NCI-H1694 (cell line): ENCODE data around the gene NPHP4.

Experiments
- DNase-seq: peaks from one replicate; lab custom pipeline; 2025; lab: John Stamatoyannopoulos, UW

The NPHP4 gene

DNA sequence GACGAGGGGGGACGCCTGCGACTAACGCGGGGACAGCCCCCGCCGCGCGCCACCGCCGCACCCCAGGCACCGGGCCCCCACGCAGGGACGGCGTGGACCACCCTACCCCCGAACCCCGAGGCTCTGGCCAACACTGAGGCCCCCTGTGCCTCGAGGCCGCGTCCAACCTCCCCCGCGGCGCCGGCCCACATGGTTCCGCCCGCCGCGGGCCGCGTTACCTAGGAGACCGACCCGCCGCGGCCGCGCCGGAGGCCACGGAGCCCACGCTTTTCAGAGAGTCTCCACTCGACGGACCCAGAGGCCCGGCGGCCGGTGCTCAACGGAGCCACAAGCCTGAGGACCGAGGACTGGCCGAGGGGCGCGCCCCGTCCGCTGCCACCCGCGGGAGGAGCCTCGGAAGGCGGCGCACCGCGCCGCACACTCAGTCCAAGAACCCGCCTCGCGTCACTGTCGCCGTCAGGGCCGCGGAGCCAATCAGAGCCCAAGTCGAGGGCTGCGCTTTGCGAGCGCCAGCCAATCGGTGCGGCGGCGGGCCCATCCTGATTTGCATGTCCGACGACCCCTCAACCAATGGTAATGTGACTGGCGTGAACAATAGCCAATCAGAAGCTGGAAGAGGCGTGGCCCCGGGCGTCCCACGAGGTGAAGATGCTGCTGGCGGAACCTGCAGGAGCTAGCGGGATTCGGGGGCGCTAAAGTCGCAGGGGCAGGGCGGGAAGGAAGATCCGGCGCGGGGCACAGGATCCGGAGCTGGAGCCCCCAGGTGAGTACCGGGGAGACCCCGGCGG, at the start of gene NPHP4:
NPHP4 (minus strand) TSS at position 400 of the 788 bp plus-strand sequence. CDS start 6,136 bp downstream, outside the sequence.
- peak; percentile 98 for DNase-seq

DNA sequence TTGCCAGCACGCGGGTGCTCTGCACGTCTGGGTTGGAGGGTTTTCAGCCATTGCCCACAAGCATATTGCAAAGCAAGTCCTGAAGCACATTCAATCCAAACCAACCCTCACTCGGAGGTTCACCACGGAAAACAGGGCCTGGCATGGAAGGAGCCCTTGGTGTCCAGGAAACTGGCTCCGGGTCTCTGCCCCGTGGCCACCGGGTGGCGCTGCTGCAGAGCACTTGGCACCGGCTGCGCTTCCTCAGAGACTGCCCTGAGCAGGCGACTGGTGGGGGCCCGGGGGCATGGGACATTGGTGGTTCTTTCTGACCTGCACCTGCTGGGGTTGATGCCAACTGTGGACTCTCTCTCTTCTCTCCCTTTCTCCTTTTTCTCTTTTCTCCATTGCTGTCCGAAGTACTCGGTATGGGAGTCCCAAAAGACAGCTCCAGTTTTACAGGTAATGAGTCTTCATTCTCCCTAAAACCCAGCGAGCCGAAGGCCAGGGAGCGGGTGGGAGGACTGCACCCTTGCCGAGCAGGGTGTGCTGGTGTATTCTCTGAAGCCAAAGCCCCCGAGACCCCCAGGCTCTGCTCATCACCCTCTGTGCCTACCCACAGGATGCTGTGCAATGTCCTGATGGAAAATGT, 49.3 kb upstream of the NPHP4 start:
- no peak for DNase-seq

DNA sequence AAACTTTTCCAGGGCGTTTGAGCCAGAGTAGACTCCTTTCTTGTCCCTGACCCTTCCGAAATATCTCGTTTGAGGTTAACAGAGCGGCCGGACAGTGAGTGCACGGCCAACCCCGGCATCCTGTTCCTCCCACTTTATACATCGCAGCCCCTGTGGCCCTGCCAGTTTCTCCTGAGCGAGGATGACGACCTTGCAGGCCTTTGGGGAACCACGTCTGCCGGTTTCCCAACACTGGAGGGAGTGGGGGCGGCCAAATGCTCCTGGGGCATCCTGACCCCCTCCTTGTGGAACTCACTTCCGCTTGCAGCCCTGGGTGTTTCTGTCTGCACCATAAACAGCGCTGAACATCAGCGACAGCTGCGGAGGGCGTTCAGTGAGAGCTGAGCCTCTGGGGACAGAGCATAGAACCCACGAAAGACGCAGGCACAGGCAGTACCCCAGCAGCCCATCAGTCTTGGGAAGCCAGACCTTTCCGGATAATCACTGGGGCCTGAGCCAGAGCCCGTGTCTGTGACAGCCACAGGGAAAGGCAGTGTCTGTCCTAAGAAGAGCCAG, 48.7 kb upstream of the NPHP4 start:
- no peak for DNase-seq

DNA sequence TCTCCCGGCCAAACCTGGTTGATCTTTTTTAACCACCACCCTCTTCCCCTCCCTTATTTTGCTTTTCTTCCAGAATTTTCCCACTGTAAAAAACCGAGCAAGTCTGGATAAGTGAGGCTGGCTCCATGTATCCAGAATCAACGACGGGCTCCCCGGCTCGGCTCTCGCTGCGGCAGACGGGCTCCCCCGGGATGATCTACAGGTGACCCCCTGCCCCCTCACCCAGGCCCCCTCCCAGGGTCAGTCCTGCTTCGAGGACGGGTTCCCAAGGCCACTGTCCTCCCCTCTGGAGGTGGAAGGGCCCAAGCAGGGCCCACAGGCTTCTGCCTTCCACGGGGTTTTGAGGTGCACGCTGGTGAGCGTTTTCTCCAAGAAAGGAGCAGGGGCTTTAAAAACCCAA, 48.2 kb upstream of the NPHP4 start:
- DNase-seq = no peak

DNA sequence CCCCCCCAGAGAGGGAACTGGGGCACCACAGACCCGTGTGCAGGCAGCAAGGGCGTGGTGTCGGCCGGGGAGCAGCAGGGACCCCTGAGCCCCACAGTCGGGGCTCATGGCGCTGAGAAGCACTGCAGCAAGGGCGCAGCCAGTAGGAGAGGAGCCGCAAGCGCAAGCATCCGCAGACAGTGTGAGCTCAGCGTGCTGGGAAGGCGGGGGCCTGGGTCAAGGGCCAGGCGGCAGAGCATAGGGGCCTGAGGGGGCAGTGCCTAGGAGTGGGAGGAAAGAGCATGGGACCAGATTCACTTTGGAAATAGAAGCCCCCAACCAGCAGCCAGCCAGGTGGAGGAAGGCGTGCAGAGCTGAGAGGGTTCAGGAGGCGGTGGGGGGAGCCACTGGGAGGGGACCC, 46.8 kb upstream of the NPHP4 start:
- DNase-seq = no peak

DNA sequence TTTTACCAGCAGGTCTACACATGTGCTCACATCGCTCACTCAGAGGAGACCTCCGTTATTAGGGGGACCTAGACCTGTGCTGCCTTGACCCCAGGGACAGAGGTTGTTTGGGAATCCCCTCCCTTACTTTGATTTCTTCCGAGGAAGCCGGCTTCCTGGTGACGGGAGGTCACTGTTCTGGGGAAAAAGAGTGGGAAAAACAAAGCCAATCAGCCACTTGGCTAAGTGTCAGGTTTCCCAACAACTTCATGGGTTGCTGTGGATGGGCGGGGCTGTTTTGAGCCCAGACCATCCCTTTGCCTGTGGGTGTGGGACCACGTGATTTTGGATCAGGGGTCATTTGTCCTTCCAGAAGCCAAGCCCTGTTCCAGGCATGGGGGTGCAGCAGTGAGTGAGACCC, 46.4 kb upstream of the NPHP4 start:
- DNase-seq = no peak

DNA sequence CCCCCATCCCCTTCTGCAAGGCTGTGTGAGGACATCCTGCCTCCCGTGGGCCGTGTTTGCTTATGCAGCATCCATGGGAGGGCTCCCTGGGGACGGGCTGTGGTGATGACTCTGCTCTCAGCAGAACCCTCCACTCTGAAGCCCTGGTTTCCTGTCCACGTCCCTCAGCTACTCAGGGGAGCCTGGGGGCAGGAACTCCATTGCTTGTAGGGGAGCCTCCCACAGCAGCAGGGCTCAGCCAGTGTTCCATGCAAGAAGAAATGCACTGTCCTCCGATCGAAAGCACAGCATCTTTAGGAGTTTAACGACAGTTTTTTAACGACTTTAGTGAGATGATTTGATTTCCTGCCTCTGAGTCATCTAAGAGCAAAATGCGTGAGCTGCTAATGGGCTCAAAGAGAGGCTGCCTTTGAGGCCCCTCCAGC, 45.1 kb upstream of the NPHP4 start:
- DNase-seq = no peak

DNA sequence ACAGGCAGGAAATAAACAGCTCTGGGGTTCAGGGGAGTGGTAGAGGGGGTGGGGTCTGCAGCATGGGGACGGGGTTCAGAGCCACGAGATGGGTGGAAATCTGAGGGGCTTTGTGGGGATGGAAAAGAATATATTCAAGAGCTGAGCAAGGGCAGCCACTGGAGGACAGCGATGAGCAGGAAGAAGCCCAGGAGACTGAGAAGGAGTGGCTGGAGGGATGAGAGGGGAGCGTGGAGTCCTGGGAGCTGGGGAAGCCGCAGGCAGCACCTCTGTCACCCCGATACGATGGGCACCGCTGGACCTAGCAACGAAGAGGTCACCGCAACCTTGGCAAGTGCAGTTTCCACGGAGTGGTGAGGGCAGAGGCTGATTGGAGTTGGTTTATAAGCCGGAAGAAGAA, 43.5 kb upstream of the NPHP4 start:
- DNase-seq = no peak

DNA sequence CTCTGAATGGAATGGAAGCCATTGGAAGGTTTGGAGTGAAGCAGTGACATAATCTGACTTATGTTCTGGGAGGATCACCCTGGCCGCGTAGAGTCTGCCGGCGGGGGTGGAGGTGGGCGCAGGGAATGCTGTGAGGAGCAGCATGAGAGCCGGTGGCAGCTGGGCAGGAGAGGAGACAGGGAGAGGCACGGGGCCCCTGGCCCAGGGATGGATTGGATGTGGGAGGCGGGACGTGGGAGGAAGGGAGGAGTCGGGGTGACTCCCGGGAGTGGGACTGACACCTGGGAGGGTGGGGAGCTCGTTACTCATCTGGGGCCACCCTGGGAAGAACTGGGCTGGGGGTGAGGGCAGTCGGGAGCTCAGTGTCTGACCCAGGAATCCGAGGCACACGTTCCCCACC, 43.1 kb upstream of the NPHP4 start:
- no peak for DNase-seq

DNA sequence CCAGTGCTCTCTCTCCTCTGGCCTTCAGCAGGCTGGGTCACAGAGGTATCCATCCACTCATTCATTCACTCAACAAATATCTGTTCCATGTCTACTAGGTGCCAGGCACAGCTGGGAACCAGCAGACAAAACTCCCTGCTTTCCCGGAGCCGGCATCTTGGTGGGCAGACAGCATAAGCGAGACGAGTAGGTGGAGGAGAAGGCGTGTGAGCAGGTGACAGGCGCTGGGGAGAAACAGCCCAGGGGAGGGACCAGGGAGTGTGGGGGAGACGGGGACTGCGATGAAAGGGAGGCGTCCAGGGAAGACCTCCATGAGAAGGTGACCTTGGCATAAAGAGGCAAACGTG, 42.5 kb upstream of the NPHP4 start:
- no peak for DNase-seq

DNA sequence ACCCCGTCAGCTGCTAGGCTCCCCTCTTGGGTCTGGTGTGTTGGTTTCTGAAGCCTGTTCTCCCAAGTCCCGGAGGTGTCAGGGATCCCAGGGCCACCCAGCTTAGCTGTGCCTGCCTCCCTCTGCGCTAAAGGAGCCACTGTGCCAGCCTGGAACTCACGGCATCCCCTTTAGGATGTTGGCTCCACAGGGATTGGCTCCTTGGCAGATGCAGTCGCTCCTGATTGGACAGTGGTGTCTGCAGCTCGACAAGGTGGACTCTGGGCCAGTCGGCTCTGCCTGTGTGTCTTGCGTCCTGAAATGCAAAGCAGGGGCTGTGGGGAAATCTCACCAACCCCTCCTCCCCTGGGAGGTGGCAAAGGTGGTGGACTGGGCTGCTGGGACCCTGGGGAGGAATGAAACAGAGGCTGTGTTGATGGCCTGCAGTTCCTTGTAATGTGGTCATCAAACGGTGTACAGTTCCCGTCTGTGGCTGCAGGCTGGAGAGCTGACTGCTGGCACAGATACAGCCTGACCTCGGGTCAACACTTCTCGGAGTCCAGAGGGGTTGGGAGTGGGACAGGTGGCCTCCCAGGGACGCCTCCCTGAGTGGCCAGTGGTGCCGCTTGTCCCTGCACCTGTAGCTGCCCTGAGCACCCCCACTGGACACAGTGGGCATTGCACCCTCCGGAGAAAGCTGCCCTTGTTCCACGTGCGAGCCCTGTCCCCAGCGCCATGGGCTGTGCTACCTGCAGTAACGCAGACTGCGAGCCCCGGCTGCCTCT, 41.9 kb upstream of the NPHP4 start:
- DNase-seq = no peak

DNA sequence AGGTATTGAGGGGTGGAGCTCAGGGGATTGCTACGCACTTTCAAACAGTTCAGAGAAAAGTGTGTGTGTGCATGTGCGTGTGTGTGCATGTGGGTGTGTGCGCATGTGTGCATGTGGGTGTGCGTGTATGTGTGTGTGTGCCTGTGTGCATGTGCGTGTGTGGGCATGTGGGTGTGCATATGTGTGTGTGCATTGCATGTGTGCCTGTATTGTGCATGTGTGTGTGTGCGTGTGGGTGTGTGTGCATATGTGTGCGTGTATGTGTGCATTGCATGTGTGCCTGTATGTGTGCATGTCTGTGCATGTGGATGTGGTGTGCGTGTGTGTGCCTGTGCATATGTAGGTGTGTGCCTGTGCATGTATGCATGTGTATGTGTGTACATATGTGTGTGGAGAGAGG, 40.9 kb upstream of the NPHP4 start:
- DNase-seq = no peak

DNA sequence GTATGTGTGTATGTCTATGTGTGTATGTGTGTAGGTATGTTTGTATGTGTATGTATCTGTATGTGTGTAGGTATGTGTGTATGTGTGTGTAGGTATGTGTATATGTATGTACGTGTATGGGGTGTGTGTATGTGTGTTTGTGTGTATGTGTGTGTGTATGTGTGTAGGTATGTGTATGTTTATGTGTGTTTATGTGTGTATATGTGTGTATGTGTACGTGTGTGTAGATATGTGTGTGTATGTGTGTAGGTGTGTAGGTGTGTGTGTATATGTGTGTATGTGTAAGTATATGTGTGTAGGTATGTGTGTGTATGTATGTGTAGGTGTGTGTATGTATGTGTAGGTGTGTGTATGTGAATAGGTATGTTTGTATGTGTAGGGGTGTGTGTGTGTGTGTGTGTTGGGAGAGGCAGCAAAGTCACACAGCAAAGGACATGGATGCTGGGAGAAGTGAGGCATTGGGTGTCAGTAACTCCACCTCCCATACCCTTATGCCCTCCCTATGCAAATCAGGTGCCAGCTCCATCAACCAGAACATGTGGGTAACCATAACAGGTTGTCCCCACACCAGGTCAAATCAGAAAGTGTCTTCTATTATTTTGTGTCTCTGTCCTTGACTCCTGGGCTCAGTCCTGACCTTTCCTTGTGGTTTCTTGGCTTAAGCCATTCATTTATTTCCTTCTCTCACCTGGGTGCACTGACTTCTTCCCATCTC, 38.5 kb upstream of the NPHP4 start:
- no peak for DNase-seq

DNA sequence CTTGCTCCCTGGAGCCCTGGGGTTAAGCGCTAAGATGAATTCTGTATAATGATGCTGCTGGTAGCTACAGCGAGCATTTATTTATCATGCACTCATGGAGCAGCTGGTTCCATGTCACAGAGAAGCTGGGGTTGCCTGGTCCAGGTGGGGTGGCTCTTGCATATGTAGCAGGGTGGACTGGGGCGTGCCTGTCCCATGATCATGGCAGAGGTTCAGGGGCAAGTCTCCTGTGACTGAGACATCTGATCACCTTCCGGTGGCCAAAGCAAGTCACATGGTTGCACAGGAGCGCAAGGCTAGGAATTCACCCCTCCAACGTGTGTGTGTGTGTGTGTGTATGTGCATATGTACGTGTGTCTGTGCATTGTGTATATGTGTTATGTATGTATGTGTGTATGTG, 37.9 kb upstream of the NPHP4 start:
- no peak for DNase-seq

DNA sequence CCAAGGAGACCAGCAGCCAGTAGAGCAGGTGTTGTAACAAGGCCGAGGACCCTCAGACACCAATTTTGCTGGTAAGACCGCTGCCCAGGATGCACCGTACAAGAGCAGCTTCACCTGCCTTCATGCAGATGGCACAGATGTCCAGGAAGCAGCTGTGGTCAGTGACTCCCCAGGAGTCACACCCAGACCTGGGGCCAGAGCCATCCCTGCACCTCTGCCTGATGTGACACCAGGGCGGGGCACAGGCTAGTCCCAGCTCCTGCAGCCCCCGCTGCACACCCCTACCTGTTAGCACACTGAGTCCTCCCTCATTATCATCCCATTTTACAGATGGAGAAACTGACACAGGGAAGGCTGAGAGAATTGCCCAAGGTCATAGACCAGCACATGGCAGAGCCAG, 37.1 kb upstream of the NPHP4 start:
- DNase-seq = no peak

DNA sequence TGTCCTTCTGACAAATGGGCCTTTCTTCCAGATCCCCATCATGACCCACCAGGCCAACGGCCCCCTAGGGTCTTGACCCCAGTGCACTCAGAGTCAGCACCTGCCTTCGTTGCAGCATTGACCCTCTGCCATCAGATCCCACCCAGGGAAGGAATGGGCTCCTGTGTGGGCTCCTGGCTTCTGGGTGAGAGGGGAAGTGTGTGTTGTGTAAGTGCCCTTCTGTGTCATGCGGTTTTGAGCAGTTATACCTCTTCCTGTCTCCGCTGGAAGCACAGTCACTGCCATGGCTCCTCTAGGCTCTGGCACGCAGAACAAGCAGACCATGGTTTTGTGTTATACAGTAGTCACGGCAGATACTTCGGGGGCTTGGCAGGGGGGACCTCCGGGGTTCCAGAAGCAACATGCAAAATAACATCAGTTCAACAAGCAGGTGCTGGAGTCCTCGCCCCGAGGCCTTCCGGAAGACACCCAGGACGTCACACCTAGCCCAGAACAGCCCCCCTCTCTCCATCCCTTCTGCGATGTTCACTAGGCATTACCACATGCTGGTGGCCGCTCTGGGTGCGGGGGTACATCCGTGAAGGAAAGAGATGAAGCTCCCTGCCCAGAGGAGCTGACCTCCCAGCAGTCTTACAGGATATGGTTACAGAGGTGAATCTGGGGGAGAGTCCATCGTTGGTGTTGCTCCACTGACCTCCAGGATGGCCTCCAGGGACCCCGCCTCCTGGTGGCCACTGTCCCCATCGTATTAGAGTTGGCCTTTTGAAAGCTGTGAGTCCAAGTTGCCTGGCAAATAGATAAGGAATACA, 36.0 kb upstream of the NPHP4 start:
- DNase-seq = no peak

DNA sequence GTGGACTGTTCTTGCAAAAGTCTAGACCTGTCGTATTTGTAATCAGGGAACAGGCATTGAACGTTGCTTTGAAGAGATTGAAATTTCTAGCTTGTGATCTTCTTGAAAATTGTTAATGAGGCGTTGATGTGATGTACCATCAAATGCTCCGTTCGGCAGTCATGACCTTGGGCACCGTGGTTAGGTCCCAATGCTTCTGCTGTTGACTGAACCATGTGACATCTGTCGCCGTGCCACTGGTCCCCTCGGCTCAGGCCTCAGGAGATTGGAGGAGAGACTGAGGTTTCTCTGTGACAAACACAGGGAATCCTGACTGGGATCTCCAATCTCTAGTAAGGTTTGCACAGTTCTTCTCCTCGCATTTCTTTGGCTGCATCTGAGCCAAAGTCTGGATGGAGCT, 35.4 kb upstream of the NPHP4 start:
- no peak for DNase-seq

DNA sequence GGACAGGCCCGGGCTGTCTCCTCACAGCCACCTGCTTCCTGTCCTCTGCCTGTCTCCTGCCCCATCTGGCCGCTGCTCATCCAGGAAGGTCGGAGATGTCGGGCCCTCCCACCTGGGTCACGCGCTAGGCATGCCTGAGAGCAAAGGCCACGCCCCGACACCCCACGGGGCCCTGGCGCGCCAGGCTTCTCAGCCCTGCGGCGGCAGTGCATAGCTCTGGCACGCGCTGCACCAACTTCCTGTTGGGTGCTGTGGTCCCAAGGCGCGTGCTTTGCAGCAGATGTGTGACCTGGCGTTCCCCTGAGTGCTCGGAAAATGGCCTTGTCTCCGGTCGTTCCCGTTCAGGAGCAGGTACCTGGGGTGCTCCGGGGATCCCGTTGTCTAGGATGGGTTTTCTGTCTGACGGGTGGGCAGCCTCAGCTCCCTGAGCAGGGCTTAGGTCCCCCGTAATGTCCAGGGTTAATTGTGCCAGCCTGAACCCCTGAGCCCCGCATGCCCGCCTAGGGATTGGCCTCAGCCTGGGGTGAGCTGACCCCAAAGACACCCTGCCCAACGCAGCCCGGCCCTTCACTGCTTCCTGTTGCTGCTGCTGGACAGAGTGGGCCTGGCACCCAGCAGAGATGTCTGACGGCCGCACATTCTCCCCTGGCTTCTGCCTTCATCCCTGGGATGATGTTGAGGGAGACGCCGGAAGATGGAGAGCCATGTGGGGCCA, 34.0 kb upstream of the NPHP4 start:
- DNase-seq = peak; percentile 74

DNA sequence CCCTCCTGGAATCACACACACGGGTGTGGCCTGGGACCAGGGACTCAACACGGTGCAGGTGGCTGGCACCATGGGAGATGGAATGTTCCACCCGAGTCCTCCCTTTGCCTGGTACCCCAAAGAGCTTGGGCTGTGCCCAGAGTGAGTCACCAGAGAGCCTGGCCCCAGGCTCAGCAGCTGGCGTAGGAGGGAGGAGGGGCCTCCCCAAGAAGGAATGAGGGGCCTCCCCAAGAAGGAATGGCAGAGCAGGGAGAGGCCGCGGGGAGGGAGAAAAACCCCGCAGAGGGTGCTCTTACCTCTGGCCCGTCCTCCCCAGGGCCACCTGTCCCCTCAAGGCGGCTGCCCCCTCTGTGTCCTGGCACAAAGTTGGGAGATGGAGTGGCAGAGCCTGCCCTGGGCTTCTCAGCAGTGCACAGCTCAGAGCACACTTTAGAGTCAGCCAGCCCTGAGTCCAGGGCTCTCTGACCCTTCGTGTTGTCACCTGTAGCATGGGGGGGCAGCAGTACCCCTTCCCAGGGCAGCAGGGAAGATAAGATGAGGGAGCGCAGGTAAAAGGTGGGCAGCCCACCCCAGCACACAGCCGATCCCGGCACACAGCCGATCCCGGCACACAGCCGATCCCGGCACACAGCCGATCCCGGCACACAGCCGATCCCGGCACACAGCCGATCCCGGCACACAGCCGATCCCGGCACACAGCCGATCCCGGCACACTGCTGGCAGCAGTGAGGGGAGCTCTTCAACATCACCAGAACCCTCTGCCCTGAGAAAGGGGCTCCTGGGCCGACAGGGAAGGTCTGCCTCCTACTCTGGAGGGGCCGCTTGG, 33.3 kb upstream of the NPHP4 start:
- no peak for DNase-seq

DNA sequence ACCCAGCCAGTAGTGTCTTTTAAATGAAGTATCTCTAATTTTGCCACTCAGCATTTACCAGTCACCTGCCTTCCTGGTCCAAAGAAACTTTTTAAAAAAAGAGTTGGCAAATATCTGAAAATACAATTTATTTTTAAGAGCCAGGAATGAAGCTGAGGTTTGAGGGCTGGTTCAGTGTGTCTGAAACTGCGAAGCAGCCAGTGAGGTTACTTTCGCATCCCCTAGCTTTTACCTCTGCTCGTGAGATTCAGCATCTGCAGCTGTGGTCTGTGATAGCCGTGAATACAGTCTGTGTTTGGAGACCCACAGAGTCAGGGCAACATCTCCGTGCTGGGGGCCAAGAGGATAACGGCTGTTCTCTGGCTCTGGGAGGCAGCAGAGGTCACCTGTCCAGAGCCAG, 32.2 kb upstream of the NPHP4 start:
- DNase-seq = no peak
